Caco-2 (cell line): ENCODE results near the gene PPP6R3. TPM values are rescaled to one million over a fixed set of nuclear protein-coding genes. Genes with fewer than 3 reads are reported as not detected.

Source experiments
- BruUV-seq: library from RNA; stranded (reverse); fragments of 400-500 nt; replicated peaks from 2 replicates; lab custom pipeline; 2021; lab: Mats Ljungman, UMichigan
- CTCF ChIA-PET: fragments of 300-600 bp; sonication (Branson Sonifier 250); formaldehyde crosslinking; loops from one replicate; lab custom pipeline; 2022; ENCODE audit warnings: antibody characterized with exemption; lab: Charles Lee
- POLR2A ChIA-PET: fragments of 300-600 bp; sonication (Branson Sonifier 250); formaldehyde crosslinking; loops from one replicate; lab custom pipeline; 2022; ENCODE audit warnings: antibody characterized with exemption; lab: Charles Lee
- DNase-seq, 2 experiments: peaks; one replicate each; pipeline versions ENCODE4 v3.0.0 to v3.0.0-alpha.2; 2020 to 2022
- H3K27me3 ChIP-seq: replicated peaks from 2 replicates; pipeline ENCODE4 v1.6.0; 2011; ENCODE audit warnings: low read length; ENCODE audit not compliant: control insufficient read depth, insufficient read depth
- H3K36me3 ChIP-seq: 2 replicates; pipeline ENCODE4 v1.5.1; 2011; ENCODE audit warnings: low read length; ENCODE audit not compliant: control insufficient read depth, insufficient read depth
- H3K4me1 ChIP-seq: fragments of 250-450 bp; sonication (Bioruptor Pico); 2 replicates; pipeline ENCODE4 v1.5.1; 2020; ENCODE audit warnings: mild to moderate bottlenecking
- H3K4me3 ChIP-seq: 2 replicates; pipeline ENCODE4 v1.5.1; 2011; ENCODE audit warnings: low read depth, mild to moderate bottlenecking, control low read depth, low read length
- H3K9me3 ChIP-seq: fragments of 250-450 bp; sonication (Bioruptor Pico); 2 replicates; pipeline ENCODE4 v1.5.1; 2020; ENCODE audit warnings: mild to moderate bottlenecking, moderate library complexity
- H3K27ac Mint-ChIP-seq: one replicate; pipeline ENCODE4 v1.8.0; 2022; ENCODE audit warnings: mixed read lengths; ENCODE audit not compliant: unreplicated experiment
- H3K27me3 Mint-ChIP-seq: one replicate; pipeline ENCODE4 v1.8.0; 2022; ENCODE audit warnings: mixed read lengths; ENCODE audit not compliant: insufficient read depth, unreplicated experiment
- H3K36me3 Mint-ChIP-seq: one replicate; pipeline ENCODE4 v1.8.0; 2022; ENCODE audit warnings: mild to moderate bottlenecking, mixed read lengths; ENCODE audit not compliant: insufficient read depth, unreplicated experiment
- H3K4me1 Mint-ChIP-seq: one replicate; pipeline ENCODE4 v1.8.0; 2022; ENCODE audit warnings: low read depth, mixed read lengths; ENCODE audit not compliant: unreplicated experiment
- H3K4me3 Mint-ChIP-seq: one replicate; pipeline ENCODE4 v1.8.0; 2022; ENCODE audit warnings: mild to moderate bottlenecking, moderate library complexity, mixed read lengths; ENCODE audit not compliant: unreplicated experiment
- H3K9me3 Mint-ChIP-seq: one replicate; pipeline ENCODE4 v1.8.0; 2022; ENCODE audit warnings: mixed read lengths; ENCODE audit not compliant: unreplicated experiment
- intact Hi-C: fragments of 100-400 bp; cut with micrococcal nuclease; formaldehyde crosslinking; loops from one replicate; pipeline ENCODE4 v1.10.0; 2022; ENCODE audit not compliant: unreplicated experiment
- total RNA-seq: library from RNA; stranded (reverse); gene quantifications from 2 replicates; pipeline ENCODE4 v1.2.3, GENCODE V29; 2022
- TF ChIP-seq, protein P1 (sequence below), 2 experiments: fragments of 200-600 bp in 1 of 2; IDR thresholded peaks; 1 replicate in 1 of 2; 2 replicates in 1 of 2; pipeline versions ENCODE4 v1.5.1 to v1.8.0; 2011 to 2022; ENCODE audit warnings: antibody characterized with exemption in 1 of 2, control low read depth in 1 of 2, inconsistent platforms in 1 of 2, low read depth in 1 of 2, low read length in 1 of 2, mild to moderate bottlenecking in 1 of 2, moderate library complexity in 1 of 2; ENCODE audit not compliant: insufficient read depth in 1 of 2, severe bottlenecking in 1 of 2, unreplicated experiment in 1 of 2

The PPP6R3 gene
- total RNA-seq, 1 experiment from 2014 or later: 276 TPM

DNA sequence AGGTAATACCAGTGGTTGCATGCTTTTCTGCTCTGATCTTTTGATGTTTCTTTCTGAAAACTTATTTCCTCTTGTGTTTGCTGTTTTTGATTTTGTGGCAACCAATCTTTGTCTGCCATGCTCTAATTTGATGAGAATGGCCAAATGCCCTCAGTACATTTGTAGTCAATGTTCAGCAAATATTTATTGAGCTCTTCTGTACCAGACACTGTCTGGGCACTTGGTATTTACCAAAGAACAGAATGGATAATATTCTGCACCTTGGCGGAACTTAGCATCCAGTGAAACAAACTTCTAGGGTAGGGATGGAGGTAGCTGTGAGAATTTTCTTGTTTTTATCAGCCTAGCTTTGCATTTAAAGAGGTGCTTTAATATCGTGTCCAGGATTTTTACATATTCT is 19.6 kb downstream of the PPP6R3 start:
- intact Hi-C loops: no loop called here
- Mint-ChIP-seq H3K27me3 (no peaks in the 10 kb centered on the region), H3K9me3 (peaks cover 20% of the 10 kb centered on the region), H3K27ac (no peak overlapping the region), H3K4me3 (no peak overlapping the region), H3K4me1 (peaks cover 26% of the 10 kb centered on the region), H3K36me3 (peaks cover 73% of the 10 kb centered on the region)
- H3K27me3 ChIP-seq: no peaks in the 10 kb centered on the region
- POLR2A ChIA-PET: no interaction called here
- no peaks in the 10 kb centered on the region for H3K4me1 ChIP-seq
- TF ChIP-seq, protein P1, sequence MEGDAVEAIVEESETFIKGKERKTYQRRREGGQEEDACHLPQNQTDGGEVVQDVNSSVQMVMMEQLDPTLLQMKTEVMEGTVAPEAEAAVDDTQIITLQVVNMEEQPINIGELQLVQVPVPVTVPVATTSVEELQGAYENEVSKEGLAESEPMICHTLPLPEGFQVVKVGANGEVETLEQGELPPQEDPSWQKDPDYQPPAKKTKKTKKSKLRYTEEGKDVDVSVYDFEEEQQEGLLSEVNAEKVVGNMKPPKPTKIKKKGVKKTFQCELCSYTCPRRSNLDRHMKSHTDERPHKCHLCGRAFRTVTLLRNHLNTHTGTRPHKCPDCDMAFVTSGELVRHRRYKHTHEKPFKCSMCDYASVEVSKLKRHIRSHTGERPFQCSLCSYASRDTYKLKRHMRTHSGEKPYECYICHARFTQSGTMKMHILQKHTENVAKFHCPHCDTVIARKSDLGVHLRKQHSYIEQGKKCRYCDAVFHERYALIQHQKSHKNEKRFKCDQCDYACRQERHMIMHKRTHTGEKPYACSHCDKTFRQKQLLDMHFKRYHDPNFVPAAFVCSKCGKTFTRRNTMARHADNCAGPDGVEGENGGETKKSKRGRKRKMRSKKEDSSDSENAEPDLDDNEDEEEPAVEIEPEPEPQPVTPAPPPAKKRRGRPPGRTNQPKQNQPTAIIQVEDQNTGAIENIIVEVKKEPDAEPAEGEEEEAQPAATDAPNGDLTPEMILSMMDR (IDR thresholded peaks at IDR 0.05; ENCODE audit: insufficient read depth in 1 of 2, low read depth in 1 of 2, low read length in 1 of 2, severe bottlenecking in 1 of 2, unreplicated experiment in 1 of 2): no peak
- CTCF ChIA-PET: interaction anchor here (0.6 kb wide), 1 partner anchor 830 kb away, joined by 3 read pairs; no protein-coding TSS in a partner anchor
- BruUV-seq: no TSS peak
- H3K36me3 ChIP-seq: peaks cover 5% of the 10 kb centered on the region; the same call in 1 of the 2 replicates
- H3K4me3 ChIP-seq: no peak overlapping the region
- DNase-seq: no peak
- H3K9me3 ChIP-seq: peaks cover 2% of the 10 kb centered on the region; the same call in 1 of the 2 replicates

- no TSS peak for BruUV-seq
- H3K27me3 Mint-ChIP-seq: no peaks in the 10 kb centered on the region
- Histone ChIP-seq H3K27me3 (no peaks in the 10 kb centered on the region), H3K36me3 (peaks cover 5% of the 10 kb centered on the region; the same call in 1 of the 2 replicates), H3K4me3 (no peak overlapping the region), H3K9me3 (peaks cover 2% of the 10 kb centered on the region; the same call in 1 of the 2 replicates), H3K4me1 (no peaks in the 10 kb centered on the region)
- H3K27ac Mint-ChIP-seq: no peak overlapping the region
- H3K4me1 Mint-ChIP-seq: peaks cover 26% of the 10 kb centered on the region
- CTCF ChIA-PET: no interaction called here
- TF ChIP-seq, protein P1 (IDR thresholded peaks at IDR 0.05; ENCODE audit: insufficient read depth in 1 of 2, low read depth in 1 of 2, low read length in 1 of 2, severe bottlenecking in 1 of 2, unreplicated experiment in 1 of 2): no peak
- intact Hi-C loops: no loop called here
- POLR2A ChIA-PET: no interaction called here
- no peak for DNase-seq
- no peak overlapping the region for H3K4me3 Mint-ChIP-seq
- peaks cover 20% of the 10 kb centered on the region for H3K9me3 Mint-ChIP-seq
- H3K36me3 Mint-ChIP-seq: peaks cover 69% of the 10 kb centered on the region
These were observed 20.4 kb downstream of the PPP6R3 start for GRCh38 chr11:68480852-68481510.

- Histone ChIP-seq H3K27me3 (no peaks in the 10 kb centered on the region), H3K36me3 (peaks cover 5% of the 10 kb centered on the region; the same call in 1 of the 2 replicates), H3K9me3 (peaks cover 2% of the 10 kb centered on the region; the same call in 1 of the 2 replicates), H3K4me3 (no peak overlapping the region), H3K4me1 (no peaks in the 10 kb centered on the region)
- no peaks in the 10 kb centered on the region for H3K27me3 Mint-ChIP-seq
- peaks cover 66% of the 10 kb centered on the region for H3K36me3 Mint-ChIP-seq
- no TSS peak for BruUV-seq
- H3K27ac Mint-ChIP-seq: no peak overlapping the region
- TF ChIP-seq, protein P1 (IDR thresholded peaks at IDR 0.05; ENCODE audit: insufficient read depth in 1 of 2, low read depth in 1 of 2, low read length in 1 of 2, severe bottlenecking in 1 of 2, unreplicated experiment in 1 of 2): no peak
- POLR2A ChIA-PET: no interaction called here
- peaks cover 26% of the 10 kb centered on the region for H3K4me1 Mint-ChIP-seq
- H3K9me3 Mint-ChIP-seq: peaks cover 20% of the 10 kb centered on the region
- intact Hi-C loops: no loop called here
- CTCF ChIA-PET: interaction anchor here (0.5 kb wide), 1 partner anchor 208 kb away, joined by 3 read pairs; no protein-coding TSS in a partner anchor
- no peak for DNase-seq
- no peak overlapping the region for H3K4me3 Mint-ChIP-seq
These were observed 21.2 kb downstream of the PPP6R3 start for GRCh38 chr11:68481579-68482240.
